ENCODE results near the gene MARCHF10. TPM values are rescaled to one million over a fixed set of nuclear protein-coding genes. Genes with fewer than 3 reads are reported as not detected.

Gene MARCHF10
- total RNA-seq, 1 experiment from 2014 or later, result not detected

GRCh38 chr17:62717589-62717855 lies 90.6 kb downstream of the MARCHF10 start:
- no peak for DNase-seq
- H3K36me3 ChIP-seq, result no peaks in the 10 kb centered on the region
- H3K27ac ChIP-seq, result no peak overlapping the region
- H3K27me3 ChIP-seq, result no peaks in the 10 kb centered on the region
- H3K9me3 ChIP-seq (replicated peaks), result no peaks in the 10 kb centered on the region
- no peaks in the 10 kb centered on the region for H3K4me1 ChIP-seq
- no peak overlapping the region for H3K4me3 ChIP-seq

DNA sequence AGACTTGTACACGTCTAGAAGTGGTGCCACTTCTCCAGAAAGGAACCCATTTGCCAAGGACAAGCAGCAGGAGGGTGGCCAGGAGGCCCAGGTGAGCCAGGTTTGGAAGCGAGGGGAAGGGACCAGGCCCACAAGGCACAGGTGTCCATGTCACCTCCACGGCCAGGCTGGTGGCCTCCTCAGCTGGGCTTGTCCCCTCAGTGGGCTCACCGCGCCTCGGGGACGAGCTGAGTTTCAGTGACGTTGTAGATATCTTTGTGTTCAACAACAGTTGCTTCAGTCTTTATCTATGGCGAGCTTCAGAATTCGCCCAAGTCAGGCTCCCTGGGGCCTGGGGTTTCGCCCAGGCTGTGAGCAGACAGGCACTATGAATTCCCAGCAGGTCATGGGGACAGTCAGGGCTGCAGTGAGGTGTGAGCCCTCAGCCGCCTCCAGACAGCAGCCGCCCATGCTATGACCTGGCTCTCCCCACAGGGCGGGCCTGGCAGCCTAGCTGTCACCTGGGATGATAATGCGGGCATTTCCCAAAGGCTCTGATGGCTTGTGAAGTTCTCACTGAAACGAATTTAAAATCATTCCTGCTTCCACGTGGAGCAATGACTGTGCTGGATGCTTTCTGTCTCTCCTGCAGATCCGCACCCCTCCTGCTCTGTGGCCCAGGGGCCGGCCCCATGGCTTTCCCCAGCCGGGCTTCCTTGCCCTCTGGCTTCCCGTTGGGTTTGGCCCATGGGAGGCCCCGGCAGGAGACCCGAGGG lies 91.1 kb downstream of the MARCHF10 start:
- DNase-seq, result no peak
- Histone ChIP-seq H3K4me3 (no peak overlapping the region), H3K27me3 (no peaks in the 10 kb centered on the region), H3K9me3 (replicated peaks) (no peaks in the 10 kb centered on the region), H3K4me1 (no peaks in the 10 kb centered on the region), H3K36me3 (no peaks in the 10 kb centered on the region), H3K27ac (no peak overlapping the region)

- Histone ChIP-seq H3K36me3 (no peaks in the 10 kb centered on the region), H3K27ac (no peak overlapping the region), H3K4me3 (no peak overlapping the region), H3K9me3 (replicated peaks) (no peaks in the 10 kb centered on the region), H3K4me1 (no peaks in the 10 kb centered on the region), H3K27me3 (no peaks in the 10 kb centered on the region)
- DNase-seq, result no peak
These were observed 92.2 kb downstream of the MARCHF10 start for GRCh38 chr17:62715882-62716390.

GRCh38 chr17:62714016-62714777 lies 93.9 kb downstream of the MARCHF10 start:
- Histone ChIP-seq H3K27ac (no peak overlapping the region), H3K4me1 (no peaks in the 10 kb centered on the region), H3K9me3 (replicated peaks) (no peaks in the 10 kb centered on the region), H3K36me3 (no peaks in the 10 kb centered on the region), H3K4me3 (no peak overlapping the region), H3K27me3 (no peaks in the 10 kb centered on the region)
- DNase-seq, result no peak

DNA sequence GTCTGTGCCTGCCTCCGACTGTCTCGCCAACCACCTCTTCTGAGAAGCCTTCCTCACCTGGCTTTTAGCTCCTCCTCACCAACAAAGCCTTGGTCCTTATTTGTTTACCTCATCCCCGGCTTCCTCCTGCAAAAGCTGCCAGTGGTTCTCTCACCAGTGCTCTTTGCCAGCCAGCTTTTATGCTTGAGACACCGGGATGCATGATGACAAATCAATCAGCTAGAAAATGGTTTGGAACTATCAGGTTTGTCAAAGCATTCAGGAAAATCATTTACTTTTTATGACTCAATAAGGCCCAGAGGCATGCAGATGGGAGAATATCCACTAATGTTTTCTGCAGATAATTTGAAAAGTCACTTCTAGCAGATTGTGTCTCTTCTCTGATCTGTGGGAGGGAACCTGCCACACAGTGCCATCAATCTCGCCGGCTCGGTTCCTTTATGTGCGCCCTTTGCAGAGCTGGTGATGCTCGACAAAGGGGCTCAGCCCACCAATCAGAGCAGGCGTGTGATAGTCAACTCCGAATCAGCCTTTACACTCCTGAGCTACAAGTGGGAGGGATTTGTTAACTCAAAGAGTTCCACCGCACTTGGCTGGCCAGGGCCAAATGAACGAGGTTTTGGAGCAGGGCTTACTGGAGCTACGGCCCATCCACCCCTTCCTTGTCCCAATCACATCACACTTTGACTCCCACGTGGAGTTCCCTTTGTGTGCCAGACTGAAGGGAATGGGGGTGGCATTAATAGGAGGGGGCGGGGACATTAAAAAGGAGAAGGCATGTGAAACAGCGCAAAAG lies 94.8 kb downstream of the MARCHF10 start:
- Histone ChIP-seq H3K4me1 (no peaks in the 10 kb centered on the region), H3K27me3 (no peaks in the 10 kb centered on the region), H3K9me3 (replicated peaks) (no peaks in the 10 kb centered on the region), H3K36me3 (no peaks in the 10 kb centered on the region), H3K4me3 (no peak overlapping the region), H3K27ac (no peak overlapping the region)
- no peak for DNase-seq

DNA sequence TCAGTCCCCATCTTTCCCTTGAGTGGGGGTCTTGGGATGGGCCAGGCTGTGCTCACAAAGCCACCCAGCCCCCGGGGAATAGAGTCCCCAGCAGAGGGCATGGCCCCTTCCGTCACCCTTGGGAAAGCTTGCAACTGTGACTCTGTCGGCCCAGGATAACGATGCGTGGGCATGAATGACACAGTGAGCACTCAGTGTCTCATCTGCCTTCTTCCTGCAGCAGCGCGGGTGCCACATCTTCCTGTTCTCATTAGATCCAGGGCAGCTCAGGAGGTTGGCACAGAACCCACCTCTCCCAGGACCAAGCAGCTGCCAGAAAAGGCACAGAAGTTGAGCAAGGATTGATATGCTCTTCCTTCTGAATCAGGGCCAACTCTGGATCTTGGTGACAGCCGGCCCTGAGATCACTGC lies 95.9 kb downstream of the MARCHF10 start:
- Histone ChIP-seq H3K4me3 (no peak overlapping the region), H3K36me3 (no peaks in the 10 kb centered on the region), H3K4me1 (no peaks in the 10 kb centered on the region), H3K27ac (no peak overlapping the region), H3K27me3 (no peaks in the 10 kb centered on the region), H3K9me3 (replicated peaks) (no peaks in the 10 kb centered on the region)
- DNase-seq, result no peak

DNA sequence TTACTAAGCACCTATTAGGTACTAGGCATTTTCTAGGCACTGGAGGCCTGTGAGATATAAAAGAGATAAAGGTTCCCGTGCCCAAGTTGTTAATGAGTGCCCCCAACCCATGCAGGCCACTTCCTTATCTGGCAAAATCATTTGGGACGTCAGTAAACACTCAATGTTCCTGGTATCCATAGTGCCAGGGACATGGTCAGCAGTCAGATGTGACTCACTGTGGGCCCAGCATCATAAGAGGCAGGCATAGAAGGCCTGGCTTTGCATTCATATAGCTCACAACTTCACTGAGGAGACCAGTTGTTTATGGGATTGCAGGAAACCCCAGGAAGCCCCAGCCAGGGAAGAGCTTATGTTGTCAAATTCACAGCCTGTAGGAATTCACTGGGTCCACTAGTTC lies 99.5 kb downstream of the MARCHF10 start:
- Histone ChIP-seq H3K27ac (no peak overlapping the region), H3K36me3 (no peaks in the 10 kb centered on the region), H3K4me3 (no peak overlapping the region), H3K27me3 (0 out of 2 replicates have a peak, but pooled peaks cover 12% of the 10 kb centered on the region), H3K9me3 (replicated peaks) (no peaks in the 10 kb centered on the region), H3K4me1 (peaks cover 3% of the 10 kb centered on the region; the same call in 1 of the 2 replicates)
- DNase-seq, result no peak

DNA sequence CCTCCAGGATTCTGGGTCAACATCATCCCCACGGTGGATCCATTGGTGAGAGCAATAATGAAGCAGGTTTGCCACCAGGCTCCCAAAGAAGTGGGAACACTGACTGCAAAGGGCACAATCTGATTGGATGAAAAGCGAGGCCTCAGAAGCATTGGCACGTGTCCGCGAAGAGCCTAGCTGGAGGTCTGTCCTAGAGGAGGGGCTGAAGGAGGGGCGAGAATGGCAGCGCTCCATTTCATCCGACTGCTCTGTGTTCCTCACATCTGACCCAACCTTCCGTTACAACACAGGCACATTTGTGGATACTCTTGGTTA lies 100.7 kb downstream of the MARCHF10 start:
- no peak overlapping the region for H3K4me3 ChIP-seq
- H3K4me1 ChIP-seq, result peaks cover 9% of the 10 kb centered on the region; the same call in 1 of the 2 replicates

GRCh38 chr17:62706598-62707424 lies 101.3 kb downstream of the MARCHF10 start:
- Histone ChIP-seq H3K9me3 (replicated peaks) (no peaks in the 10 kb centered on the region), H3K4me3 (no peak overlapping the region)

More for the DNA sequence above, 100.7 kb downstream of the MARCHF10 start:
- H3K27me3 ChIP-seq, result 0 out of 2 replicates have a peak, but pooled peaks cover 12% of the 10 kb centered on the region
- DNase-seq, result no peak
- no peaks in the 10 kb centered on the region for H3K9me3 ChIP-seq (replicated peaks)
- no peaks in the 10 kb centered on the region for H3K36me3 ChIP-seq
- no peak overlapping the region for H3K27ac ChIP-seq

DNA sequence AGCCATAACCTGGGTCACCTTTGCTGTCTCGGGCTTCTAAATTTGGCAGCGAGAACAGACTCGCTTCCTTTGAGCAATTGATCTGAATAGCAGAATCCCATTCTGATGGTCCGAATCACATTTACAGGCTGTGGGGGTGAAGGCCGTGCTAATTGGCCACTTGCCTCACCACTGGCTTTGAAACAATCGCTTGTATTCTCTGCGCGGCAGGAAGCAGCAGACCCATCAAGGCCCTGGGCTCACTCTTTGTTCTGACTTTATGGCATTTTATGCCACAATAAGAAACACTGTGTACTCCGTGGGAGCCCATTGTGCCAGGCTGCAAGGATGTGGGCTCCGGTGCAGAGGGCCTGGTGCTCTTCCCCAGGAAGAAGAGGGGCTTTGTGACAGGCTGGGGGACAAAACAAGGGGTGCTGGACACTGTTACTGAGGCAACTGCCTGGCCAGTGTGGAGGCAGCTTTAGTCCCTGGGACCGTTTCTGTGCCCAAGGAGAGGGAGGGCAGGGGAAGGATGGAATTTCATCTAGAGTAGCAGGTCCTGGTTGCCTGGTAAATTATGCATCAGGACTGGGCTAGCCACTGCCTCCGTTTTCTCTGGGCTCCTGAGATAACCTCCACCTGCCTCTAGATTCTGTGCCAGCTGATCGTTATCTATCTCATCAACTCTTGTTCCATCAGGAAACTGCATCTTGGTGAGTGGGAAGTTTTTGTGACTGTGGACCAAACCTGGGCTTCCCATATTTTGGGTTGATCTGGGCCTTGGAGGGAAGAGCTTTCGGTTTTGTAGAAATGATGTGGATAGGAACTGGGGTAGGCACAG lies 102.1 kb downstream of the MARCHF10 start:
- no peak for DNase-seq
- Histone ChIP-seq H3K36me3 (no peaks in the 10 kb centered on the region), H3K27me3 (0 out of 2 replicates have a peak, but pooled peaks cover 12% of the 10 kb centered on the region), H3K27ac (no peak overlapping the region), H3K4me3 (no peak overlapping the region), H3K4me1 (peaks cover 9% of the 10 kb centered on the region; the same call in 1 of the 2 replicates), H3K9me3 (replicated peaks) (no peaks in the 10 kb centered on the region)

More at GRCh38 chr17:62706598-62707424, 101.3 kb downstream of the MARCHF10 start:
- Histone ChIP-seq H3K27me3 (0 out of 2 replicates have a peak, but pooled peaks cover 12% of the 10 kb centered on the region), H3K4me1 (peaks cover 9% of the 10 kb centered on the region; the same call in 1 of the 2 replicates), H3K36me3 (no peaks in the 10 kb centered on the region), H3K27ac (no peak overlapping the region)
- no peak for DNase-seq

- no peak overlapping the region for H3K4me3 ChIP-seq
- no peak overlapping the region for H3K27ac ChIP-seq
- no peaks in the 10 kb centered on the region for H3K9me3 ChIP-seq (replicated peaks)
- peaks cover 9% of the 10 kb centered on the region; the same call in 1 of the 2 replicates for H3K4me1 ChIP-seq
- 0 out of 2 replicates have a peak, but pooled peaks cover 12% of the 10 kb centered on the region for H3K27me3 ChIP-seq
- no peak for DNase-seq
- no peaks in the 10 kb centered on the region for H3K36me3 ChIP-seq
These were observed 102.8 kb downstream of the MARCHF10 start for GRCh38 chr17:62705156-62705777.

DNA sequence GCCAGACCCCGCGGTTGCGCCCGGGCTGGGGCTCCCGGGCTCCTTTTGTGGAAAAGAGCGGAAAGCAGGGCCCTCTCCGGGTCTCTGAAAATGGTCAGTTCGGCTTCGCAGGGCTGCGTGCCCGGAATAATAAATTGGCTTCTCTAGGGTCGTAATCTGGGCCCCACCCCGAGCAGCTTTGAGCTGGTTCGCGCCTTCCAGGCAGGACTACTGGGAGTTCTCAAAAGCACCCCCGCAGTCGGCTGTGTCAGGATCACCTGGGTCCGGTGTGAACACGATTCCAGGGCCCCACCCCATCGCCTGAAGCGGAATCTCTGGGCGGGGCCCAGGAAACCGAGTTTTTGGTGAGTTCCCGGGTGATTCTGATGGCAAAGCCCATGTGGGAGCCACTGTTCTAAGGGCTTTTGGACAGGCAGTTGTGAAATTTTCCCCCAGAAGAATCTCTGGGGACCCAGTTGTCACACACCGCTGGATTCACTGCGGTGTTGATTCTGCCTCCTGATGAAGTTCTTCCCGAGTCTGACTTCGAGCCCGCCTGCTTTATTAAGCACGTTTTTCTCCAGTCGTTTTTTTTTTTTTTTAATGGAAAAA lies 103.6 kb downstream of the MARCHF10 start:
- 0 out of 2 replicates have a peak, but pooled peaks cover 12% of the 10 kb centered on the region for H3K27me3 ChIP-seq
- H3K9me3 ChIP-seq (replicated peaks), result no peaks in the 10 kb centered on the region
- DNase-seq, result peak; percentile 33 to 45
- peak overlapping the region; percentile 65 for H3K4me3 ChIP-seq
- no peaks in the 10 kb centered on the region for H3K36me3 ChIP-seq
- H3K4me1 ChIP-seq, result peaks cover 9% of the 10 kb centered on the region; the same call in 1 of the 2 replicates
- H3K27ac ChIP-seq, result no peak overlapping the region
